Trophoblast cell (in vitro differentiated cells and primary cell): ENCODE measurements around the gene PCF11.

Experiments
- DNase-seq, 2 donors: peaks; one replicate each; pipeline ENCODE4 v3.0.0-alpha.2; 2016
- H2AFZ ChIP-seq: 2 replicates; pipeline ENCODE4 v1.6.1; 2013; ENCODE audit warnings: low read length, moderate library complexity, mild to moderate bottlenecking; ENCODE audit not compliant: insufficient read depth, poor library complexity
- H2AK5ac ChIP-seq: 2 replicates; pipeline ENCODE4 v1.6.1; 2013; ENCODE audit warnings: mild to moderate bottlenecking, low read length
- H2BK120ac ChIP-seq: 2 replicates; pipeline ENCODE4 v1.6.1; 2013; ENCODE audit warnings: low read length, mild to moderate bottlenecking, moderate library complexity; ENCODE audit not compliant: insufficient read depth, poor library complexity
- H2BK12ac ChIP-seq: 2 replicates; pipeline ENCODE4 v1.6.1; 2013; ENCODE audit warnings: mild to moderate bottlenecking, low read length, moderate library complexity
- H2BK5ac ChIP-seq: 2 replicates; pipeline ENCODE4 v1.6.1; 2013; ENCODE audit warnings: low read length, low read depth, moderate library complexity, mild to moderate bottlenecking; ENCODE audit not compliant: poor library complexity
- H3K14ac ChIP-seq: 2 replicates; pipeline ENCODE4 v1.6.1; 2013; ENCODE audit warnings: mild to moderate bottlenecking, low read length
- H3K18ac ChIP-seq: 2 replicates; pipeline ENCODE4 v1.6.1; 2013; ENCODE audit warnings: mild to moderate bottlenecking, low read length
- H3K23ac ChIP-seq: 2 replicates; pipeline ENCODE4 v1.6.1; 2013; ENCODE audit warnings: low read length
- H3K27ac ChIP-seq: 2 replicates; pipeline ENCODE4 v1.5.1; 2013; ENCODE audit warnings: low read depth, mild to moderate bottlenecking, inconsistent platforms, low read length, moderate library complexity
- H3K27me3 ChIP-seq: 2 replicates; pipeline ENCODE4 v1.6.1; 2013; ENCODE audit warnings: inconsistent platforms, mild to moderate bottlenecking, low read length, moderate library complexity; ENCODE audit not compliant: insufficient read depth
- H3K36me3 ChIP-seq, 2 experiments: 1 replicate in 1 of 2; 2 replicates in 1 of 2; pipeline ENCODE4 v1.6.1; 2013; ENCODE audit warnings: low read length in 2 of 2, mild to moderate bottlenecking in 2 of 2, moderate library complexity in 1 of 2; ENCODE audit not compliant: insufficient read depth in 2 of 2, control insufficient read depth in 1 of 2
- H3K4ac ChIP-seq: 2 replicates; pipeline ENCODE4 v1.6.1; 2013; ENCODE audit warnings: low read depth, mild to moderate bottlenecking, low read length, moderate library complexity
- H3K4me1 ChIP-seq, 2 experiments: 1 replicate in 1 of 2; 2 replicates in 1 of 2; pipeline ENCODE4 v1.6.1; 2013; ENCODE audit warnings: low read length in 2 of 2, mild to moderate bottlenecking in 2 of 2, moderate library complexity in 1 of 2; ENCODE audit not compliant: insufficient read depth in 2 of 2, control insufficient read depth in 1 of 2
- H3K4me2 ChIP-seq: 2 replicates; pipeline ENCODE4 v1.6.1; 2013; ENCODE audit warnings: inconsistent platforms, mild to moderate bottlenecking, low read length, moderate library complexity
- H3K4me3 ChIP-seq: 2 replicates; pipeline ENCODE4 v1.5.1; 2013; ENCODE audit warnings: mild to moderate bottlenecking, low read depth, low read length, inconsistent platforms
- H3K79me1 ChIP-seq: one replicate; pipeline ENCODE4 v1.6.1; 2013; ENCODE audit warnings: low read length
- H3K79me2 ChIP-seq: 2 replicates; pipeline ENCODE4 v1.6.1; 2013; ENCODE audit warnings: low read length, mild to moderate bottlenecking; ENCODE audit not compliant: control insufficient read depth, insufficient read depth, poor library complexity
- H3K9ac ChIP-seq: 2 replicates; pipeline ENCODE4 v1.6.1; 2013; ENCODE audit warnings: mild to moderate bottlenecking, low read length
- H3K9me3 ChIP-seq: 2 replicates; pipeline ENCODE4 v1.6.1; 2013; ENCODE audit warnings: low read depth, mild to moderate bottlenecking, control low read depth, inconsistent platforms, low read length; ENCODE audit not compliant: insufficient read depth
- H4K12ac ChIP-seq: 2 replicates; pipeline ENCODE4 v1.6.1; 2013; ENCODE audit warnings: low read depth, mild to moderate bottlenecking, low read length, moderate library complexity
- H4K8ac ChIP-seq: 2 replicates; pipeline ENCODE4 v1.6.1; 2013; ENCODE audit warnings: low read depth, mild to moderate bottlenecking, low read length, moderate library complexity
- H4K91ac ChIP-seq: one replicate; pipeline ENCODE4 v1.6.1; 2013; ENCODE audit warnings: low read depth, mild to moderate bottlenecking, low read length, moderate library complexity
- WGBS: extraction: QIAGEN DNeasy Blood & Tissue Kit; methylation state at CpG from one replicate; pipeline ENCODE4 v1.1.7; 2013; ENCODE audit warnings: missing lambda C conversion rate; ENCODE audit not compliant: insufficient read length, insufficient coverage; ENCODE audit errors: extremely low coverage; 5-methylcytosine and 5-hydroxymethylcytosine counted together

Gene PCF11

GRCh38 chr11:83140691-83141455, 16.1 kb upstream of the PCF11 start:
- Histone ChIP-seq H2BK5ac (peak overlapping the region; percentile 83), H2BK120ac (no peak overlapping the region), H4K8ac (no peak overlapping the region), H3K27me3 (no peaks in the 10 kb centered on the region), H2BK12ac (no peak overlapping the region), H3K14ac (no peak overlapping the region), H3K27ac (peak overlapping the region; percentile 66), H3K18ac (no peak overlapping the region), H3K79me1 (no peaks in the 10 kb centered on the region), H3K4ac (no peak overlapping the region), H3K36me3 (no peaks in the 10 kb centered on the region), H3K9me3 (no peaks in the 10 kb centered on the region), H2AFZ (peak overlapping the region; percentile 0), H3K4me2 (no peak overlapping the region), H3K23ac (no peak overlapping the region), H4K91ac (no peak overlapping the region), H3K9ac (no peak overlapping the region), H3K79me2 (no peaks in the 10 kb centered on the region), H3K4me3 (no peak overlapping the region), H2AK5ac (no peak overlapping the region), H3K4me1 (peaks cover 4 to 5% of the 10 kb centered on the region in 2 experiments), H4K12ac (no peak overlapping the region)
- WGBS, result no CpG with 5 or more reads among the region's 11 CpGs
- peak; percentile 96 to 98 for DNase-seq

GRCh38 chr11:83147895-83148294, 9.0 kb upstream of the PCF11 start:
- Histone ChIP-seq H3K27me3 (no peaks in the 10 kb centered on the region), H2AK5ac (no peak overlapping the region), H3K4ac (no peak overlapping the region), H4K8ac (no peak overlapping the region), H3K4me3 (no peak overlapping the region), H4K91ac (no peak overlapping the region), H3K18ac (no peak overlapping the region), H3K27ac (no peak overlapping the region), H4K12ac (no peak overlapping the region), H2BK12ac (no peak overlapping the region), H3K36me3 (no peaks in the 10 kb centered on the region), H3K4me2 (no peak overlapping the region), H3K79me2 (no peaks in the 10 kb centered on the region), H2BK5ac (no peak overlapping the region), H3K23ac (no peak overlapping the region), H2AFZ (no peak overlapping the region), H2BK120ac (no peak overlapping the region), H3K14ac (no peak overlapping the region), H3K79me1 (no peaks in the 10 kb centered on the region), H3K9ac (no peak overlapping the region), H3K9me3 (no peaks in the 10 kb centered on the region), H3K4me1 (no peaks in the 10 kb centered on the region)
- WGBS, result no CpG with 5 or more reads among the region's 4 CpGs
- no peak for DNase-seq

- Histone ChIP-seq H3K79me2 (no peaks in the 10 kb centered on the region), H4K91ac (no peak overlapping the region), H3K4me3 (no peak overlapping the region), H3K9ac (no peak overlapping the region), H2BK5ac (no peak overlapping the region), H4K12ac (no peak overlapping the region), H3K18ac (no peak overlapping the region), H3K79me1 (no peaks in the 10 kb centered on the region), H2AFZ (no peak overlapping the region), H3K4ac (no peak overlapping the region), H2BK12ac (no peak overlapping the region), H3K4me1 (no peaks in the 10 kb centered on the region), H3K23ac (no peak overlapping the region), H3K27me3 (no peaks in the 10 kb centered on the region), H3K9me3 (no peaks in the 10 kb centered on the region), H3K14ac (no peak overlapping the region), H2BK120ac (no peak overlapping the region), H3K36me3 (no peaks in the 10 kb centered on the region), H3K4me2 (no peak overlapping the region), H3K27ac (no peak overlapping the region), H2AK5ac (no peak overlapping the region), H4K8ac (no peak overlapping the region)
- no CpG with 5 or more reads among the region's 2 CpGs for WGBS
- DNase-seq, result no peak
These were observed 6.5 kb upstream of the PCF11 start for GRCh38 chr11:83150450-83150849.

- Histone ChIP-seq H4K91ac (no peak overlapping the region), H3K23ac (no peak overlapping the region), H3K4me2 (no peak overlapping the region), H4K12ac (no peak overlapping the region), H3K9ac (no peak overlapping the region), H3K9me3 (no peaks in the 10 kb centered on the region), H3K4me3 (no peak overlapping the region), H3K27me3 (no peaks in the 10 kb centered on the region), H3K27ac (no peak overlapping the region), H3K79me1 (peaks cover 6% of the 10 kb centered on the region), H2AK5ac (no peak overlapping the region), H3K18ac (no peak overlapping the region), H2AFZ (no peak overlapping the region), H3K4ac (no peak overlapping the region), H3K4me1 (no peaks in the 10 kb centered on the region), H2BK120ac (no peak overlapping the region), H3K14ac (no peak overlapping the region), H3K79me2 (no peaks in the 10 kb centered on the region), H2BK12ac (no peak overlapping the region), H2BK5ac (no peak overlapping the region), H4K8ac (no peak overlapping the region), H3K36me3 (no peaks in the 10 kb centered on the region)
- DNase-seq, result no peak
- no CpG with 5 or more reads among the region's 10 CpGs for WGBS
These were observed 5.5 kb upstream of the PCF11 start for GRCh38 chr11:83151274-83151977.
